Measurements from ENCODE around the gene DARS1.

DARS1 gene

GRCh38 chr2:136023416-136023815 lies 38.0 kb upstream of the DARS1 start:
- DNase-seq (ENCODE audit: extremely low read depth, low read depth), result no peak
- no peak for TF ChIP-seq CTCF (IDR thresholded peaks at IDR 0.05; ENCODE audit: low read depth, low read length, missing control alignments)
- no peak overlapping the region for H3K4me3 ChIP-seq (replicated peaks; ENCODE audit: low read depth, low read length)

GRCh38 chr2:136022396-136023146 lies 37.1 kb upstream of the DARS1 start:
- no peak for TF ChIP-seq CTCF (IDR thresholded peaks at IDR 0.05; ENCODE audit: low read depth, low read length, missing control alignments)
- H3K4me3 ChIP-seq (replicated peaks; ENCODE audit: low read depth, low read length), result no peak overlapping the region
- no peak for DNase-seq (ENCODE audit: extremely low read depth, low read depth)

- DNase-seq (ENCODE audit: extremely low read depth, low read depth), result no peak
- H3K4me3 ChIP-seq (replicated peaks; ENCODE audit: low read depth, low read length), result no peak overlapping the region
- no peak for TF ChIP-seq CTCF (IDR thresholded peaks at IDR 0.05; ENCODE audit: low read depth, low read length, missing control alignments)
These were observed 36.5 kb upstream of the DARS1 start for GRCh38 chr2:136021976-136022375.

GRCh38 chr2:136021406-136021805 lies 36.0 kb upstream of the DARS1 start:
- H3K4me3 ChIP-seq (replicated peaks; ENCODE audit: low read depth, low read length), result no peak overlapping the region
- DNase-seq (ENCODE audit: extremely low read depth, low read depth), result no peak
- no peak for TF ChIP-seq CTCF (IDR thresholded peaks at IDR 0.05; ENCODE audit: low read depth, low read length, missing control alignments)

GRCh38 chr2:136020831-136021230 lies 35.4 kb upstream of the DARS1 start:
- TF ChIP-seq CTCF (IDR thresholded peaks at IDR 0.05; ENCODE audit: low read depth, low read length, missing control alignments), result no peak

GRCh38 chr2:136019825-136020224 lies 34.4 kb upstream of the DARS1 start:
- no peak for DNase-seq (ENCODE audit: extremely low read depth, low read depth)
- no peak for TF ChIP-seq CTCF (IDR thresholded peaks at IDR 0.05; ENCODE audit: low read depth, low read length, missing control alignments)
- H3K4me3 ChIP-seq (replicated peaks; ENCODE audit: low read depth, low read length), result no peak overlapping the region

More at GRCh38 chr2:136020831-136021230, 35.4 kb upstream of the DARS1 start:
- no peak overlapping the region for H3K4me3 ChIP-seq (replicated peaks; ENCODE audit: low read depth, low read length)
- no peak for DNase-seq (ENCODE audit: extremely low read depth, low read depth)

GRCh38 chr2:136019306-136019705 lies 33.9 kb upstream of the DARS1 start:
- no peak for TF ChIP-seq CTCF (IDR thresholded peaks at IDR 0.05; ENCODE audit: low read depth, low read length, missing control alignments)
- no peak overlapping the region for H3K4me3 ChIP-seq (replicated peaks; ENCODE audit: low read depth, low read length)
- DNase-seq (ENCODE audit: extremely low read depth, low read depth), result no peak

Data from HFF-Myc (cell line).